Measurements from ENCODE around the gene IL3.

- no peak for TF ChIP-seq POLR2AphosphoS5 (IDR thresholded peaks at IDR 0.05; ENCODE audit: low read depth, low read length)
- TF ChIP-seq POLR2A (IDR thresholded peaks at IDR 0.05; ENCODE audit: low read depth, low read length), result no peak
- TF ChIP-seq TAF1 (IDR thresholded peaks at IDR 0.05; ENCODE audit: low read depth, low read length), result no peak
- TF ChIP-seq PAX5 (IDR thresholded peaks at IDR 0.05; ENCODE audit: insufficient read depth, low read length, severe bottlenecking), result no peak
- TF ChIP-seq SPI1 (IDR thresholded peaks at IDR 0.05; ENCODE audit: low read depth, low read length), result no peak
Measured at GRCh38 chr5:132059696-132060500, 557 bp upstream of the IL3 start.

Measured in GM12891 (cell line).